ENCODE measurements around the gene PARVG. TPM values are rescaled to one million over a fixed set of nuclear protein-coding genes. Genes with fewer than 3 reads are reported as not detected.
"Not testable (repeated sequence)": the region's sequence is repeated elsewhere in the genome, so short reads cannot be mapped to it uniquely, and the experiment has no call there.

PARVG gene
- total RNA-seq, 1 donor from 2014 or later, result 50.6 TPM

DNA sequence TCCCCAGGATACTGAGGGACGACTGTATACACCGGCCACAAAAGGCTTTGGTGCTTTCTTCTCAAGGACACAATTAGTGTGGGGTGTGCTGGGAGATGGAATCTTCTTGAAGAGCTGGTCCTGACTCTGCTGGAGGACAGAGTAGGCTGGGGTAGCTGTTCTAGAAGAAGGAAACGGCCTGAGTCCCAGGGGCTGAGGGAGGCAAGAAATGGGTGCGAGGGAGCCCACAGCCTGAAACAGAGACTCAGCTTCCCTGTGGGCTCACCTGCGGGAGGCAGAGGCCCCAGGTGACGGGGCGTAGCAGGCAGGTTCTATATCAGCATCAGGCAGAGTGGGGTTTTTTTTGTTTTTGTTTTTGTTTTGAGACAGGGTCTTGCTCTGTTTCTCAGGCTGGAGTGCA is 36.6 kb downstream of the PARVG start:
- intact Hi-C loops (cut with micrococcal nuclease), result no loop called here
- no peaks in the 10 kb centered on the region for H3K4me1 Mint-ChIP-seq (ENCODE audit: low read depth)

DNA sequence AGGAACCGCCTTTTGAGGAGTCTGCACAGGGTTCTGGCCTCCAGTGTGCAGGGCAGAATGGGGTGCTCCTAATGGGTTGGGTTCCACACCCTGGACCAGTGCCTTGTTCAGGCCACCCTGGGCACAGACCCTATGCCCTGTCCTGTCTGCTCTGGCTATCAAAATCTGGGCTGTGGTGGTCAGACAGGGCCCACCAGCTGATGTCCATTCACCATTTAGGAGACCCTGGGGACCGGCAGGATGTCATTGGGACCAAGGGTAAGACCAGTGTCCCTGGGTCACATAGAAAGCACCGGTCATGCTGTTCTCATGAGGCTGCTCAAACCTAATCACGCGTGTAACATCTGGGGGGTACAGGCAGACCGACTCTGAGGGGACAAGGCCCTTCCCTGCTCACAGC is 37.3 kb downstream of the PARVG start:
- intact Hi-C loops (cut with micrococcal nuclease), result no loop called here

More for the DNA sequence above, 36.6 kb downstream of the PARVG start:
- no peak overlapping the region for H3K27ac Mint-ChIP-seq
- H3K27me3 Mint-ChIP-seq (ENCODE audit: insufficient read depth), result no peaks in the 10 kb centered on the region
- H3K36me3 Mint-ChIP-seq (ENCODE audit: low read depth), result no peaks in the 10 kb centered on the region
- no peak for DNase-seq (ENCODE audit: low spot score)
- H3K4me3 Mint-ChIP-seq, result no peak overlapping the region
- H3K9me3 Mint-ChIP-seq, result no peaks in the 10 kb centered on the region

DNA sequence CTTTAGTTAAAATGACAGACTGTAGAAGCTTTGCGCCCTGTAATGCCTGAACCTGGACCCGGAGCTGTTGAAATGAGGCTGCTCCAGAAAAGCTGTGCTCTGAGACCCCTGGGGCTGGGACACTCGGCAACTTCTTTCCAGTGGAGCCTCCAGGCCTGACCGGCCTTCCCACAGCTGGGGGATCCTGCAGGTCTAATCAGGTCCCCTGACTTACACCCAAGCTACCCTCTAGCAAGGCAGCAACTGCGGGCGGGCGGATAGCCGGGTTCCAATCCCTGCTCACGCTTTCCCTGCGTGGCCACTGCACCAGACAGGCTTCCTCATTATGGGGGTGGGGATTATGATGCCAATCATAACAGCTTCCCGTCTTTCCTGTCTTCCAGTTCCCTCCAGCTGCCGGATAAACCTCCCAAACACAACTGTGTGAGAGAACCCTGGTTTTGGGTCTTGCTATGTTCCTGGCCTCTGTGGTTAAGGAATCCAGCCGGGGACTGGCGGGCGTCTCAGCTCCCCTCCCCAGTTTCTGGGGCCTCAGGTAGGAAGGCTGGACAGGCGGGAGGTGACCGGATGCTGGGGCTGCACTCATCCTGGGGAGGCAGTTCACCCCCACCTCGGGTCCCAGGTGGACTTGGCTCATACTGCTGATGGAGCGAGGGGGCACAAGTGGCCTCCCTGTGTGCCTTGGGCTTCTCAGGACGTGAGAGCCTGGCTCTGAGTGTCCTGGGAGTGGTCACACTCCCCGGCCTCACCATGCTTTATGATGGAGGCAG is 38.6 kb downstream of the PARVG start:
- no peaks in the 10 kb centered on the region for H3K4me1 Mint-ChIP-seq (ENCODE audit: low read depth)
- no peaks in the 10 kb centered on the region for H3K36me3 Mint-ChIP-seq (ENCODE audit: low read depth)
- no peak overlapping the region for H3K4me3 Mint-ChIP-seq
- intact Hi-C loops (cut with micrococcal nuclease), result no loop called here
- no peaks in the 10 kb centered on the region for H3K27me3 Mint-ChIP-seq (ENCODE audit: insufficient read depth)
- H3K9me3 Mint-ChIP-seq, result no peaks in the 10 kb centered on the region
- DNase-seq (ENCODE audit: low spot score), result no peak
- H3K27ac Mint-ChIP-seq, result no peak overlapping the region

More for the DNA sequence above, 37.3 kb downstream of the PARVG start:
- Mint-ChIP-seq H3K9me3 (no peaks in the 10 kb centered on the region), H3K36me3 (ENCODE audit: low read depth) (no peaks in the 10 kb centered on the region), H3K27me3 (ENCODE audit: insufficient read depth) (no peaks in the 10 kb centered on the region), H3K4me3 (no peak overlapping the region), H3K4me1 (ENCODE audit: low read depth) (no peaks in the 10 kb centered on the region), H3K27ac (no peak overlapping the region)
- DNase-seq (ENCODE audit: low spot score), result no peak

DNA sequence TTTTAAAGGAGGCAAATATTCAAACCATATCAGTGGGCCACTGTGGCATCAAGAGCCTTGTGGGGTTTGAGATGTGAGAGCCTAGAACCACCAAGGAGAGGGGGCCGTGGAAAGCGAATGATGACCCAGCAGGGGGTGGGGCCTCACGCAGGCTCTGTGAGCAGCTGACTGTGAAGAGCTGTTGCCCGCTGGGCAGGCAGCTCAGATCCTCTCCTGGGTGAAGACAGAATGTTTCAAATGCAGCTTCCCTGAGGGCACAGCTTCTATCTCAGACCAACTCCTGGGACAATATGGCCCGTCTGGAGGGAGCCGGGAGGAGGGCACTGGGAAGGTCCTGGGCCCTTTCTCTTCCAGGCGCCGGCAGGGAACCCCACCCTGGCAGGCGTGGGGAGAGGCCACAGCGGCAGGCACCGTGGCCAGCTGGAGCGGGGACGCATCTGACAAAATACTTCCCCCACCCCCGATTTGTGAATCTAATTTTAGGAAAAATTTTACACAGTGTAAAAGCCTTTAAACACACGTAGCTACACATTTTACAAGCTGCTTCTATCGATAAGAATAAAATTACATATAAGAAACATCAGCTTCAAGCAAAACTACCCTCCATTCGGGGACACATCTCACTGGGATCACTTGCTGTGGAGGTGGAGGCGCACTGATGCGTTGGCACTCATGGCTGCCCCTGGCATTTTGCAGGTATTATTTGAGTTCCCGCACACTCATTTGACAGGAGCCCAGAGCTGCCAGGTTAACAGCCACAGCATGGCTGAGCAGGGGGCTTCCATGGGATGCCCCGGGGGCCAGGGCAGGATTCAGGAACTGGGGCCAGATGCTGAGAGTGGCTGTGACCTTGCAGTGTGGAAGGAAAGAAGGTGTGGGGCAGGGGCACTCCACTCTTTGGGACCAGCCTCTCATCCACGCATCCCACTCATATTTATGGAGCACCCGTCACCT is 40.3 kb downstream of the PARVG start:
- H3K36me3 Mint-ChIP-seq (ENCODE audit: low read depth), result no peaks in the 10 kb centered on the region
- no peak for DNase-seq (ENCODE audit: low spot score)

DNA sequence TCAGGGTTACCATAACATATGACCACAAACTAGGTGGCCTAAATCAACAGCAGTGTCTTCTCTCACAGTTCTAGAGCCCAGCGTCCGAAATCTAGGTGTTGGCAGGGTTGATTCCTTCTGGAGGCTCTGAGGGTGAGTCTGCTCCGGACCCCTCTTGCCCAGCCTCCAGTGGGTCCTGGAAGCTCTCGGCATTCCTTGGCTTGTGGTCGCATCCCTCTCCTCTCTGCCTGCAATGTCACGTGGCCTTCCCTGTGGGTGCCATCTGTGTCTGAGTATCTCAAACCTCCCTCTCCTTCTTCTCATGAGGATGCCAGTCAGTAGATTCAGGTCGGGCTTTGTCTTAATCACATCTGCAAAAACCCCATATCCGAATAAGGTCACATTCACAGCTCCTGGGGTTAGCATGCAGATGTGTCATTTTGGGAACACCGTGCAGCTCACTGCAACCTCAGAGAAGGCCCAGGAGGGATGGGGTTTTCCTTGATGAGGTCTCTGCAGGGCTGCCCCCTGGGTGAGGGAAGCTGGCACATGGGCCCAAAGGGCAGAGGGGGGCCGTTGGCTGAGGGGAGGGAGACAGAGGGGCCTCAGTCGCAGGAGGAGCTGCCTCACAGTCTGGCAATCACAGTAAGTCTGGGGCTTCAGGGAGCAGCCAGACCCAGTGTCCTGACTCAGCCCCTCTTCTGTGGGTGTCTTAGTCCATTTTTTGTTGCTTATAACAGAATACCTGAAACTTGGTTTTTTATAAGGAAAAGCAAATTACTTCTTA is 41.2 kb downstream of the PARVG start:
- Mint-ChIP-seq H3K27me3 (ENCODE audit: insufficient read depth) (peaks cover 2% of the 10 kb centered on the region), H3K27ac (no peak overlapping the region), H3K9me3 (peaks cover 1% of the 10 kb centered on the region), H3K36me3 (ENCODE audit: low read depth) (no peaks in the 10 kb centered on the region), H3K4me1 (ENCODE audit: low read depth) (no peaks in the 10 kb centered on the region), H3K4me3 (no peak overlapping the region)
- intact Hi-C loops (cut with micrococcal nuclease), result no loop called here
- DNase-seq (ENCODE audit: low spot score), result no peak

More for the DNA sequence above, 40.3 kb downstream of the PARVG start:
- H3K27me3 Mint-ChIP-seq (ENCODE audit: insufficient read depth), result no peaks in the 10 kb centered on the region
- intact Hi-C loops (cut with micrococcal nuclease), result no loop called here
- no peak overlapping the region for H3K27ac Mint-ChIP-seq
- H3K9me3 Mint-ChIP-seq, result no peaks in the 10 kb centered on the region
- H3K4me3 Mint-ChIP-seq, result no peak overlapping the region
- H3K4me1 Mint-ChIP-seq (ENCODE audit: low read depth), result no peaks in the 10 kb centered on the region

DNA sequence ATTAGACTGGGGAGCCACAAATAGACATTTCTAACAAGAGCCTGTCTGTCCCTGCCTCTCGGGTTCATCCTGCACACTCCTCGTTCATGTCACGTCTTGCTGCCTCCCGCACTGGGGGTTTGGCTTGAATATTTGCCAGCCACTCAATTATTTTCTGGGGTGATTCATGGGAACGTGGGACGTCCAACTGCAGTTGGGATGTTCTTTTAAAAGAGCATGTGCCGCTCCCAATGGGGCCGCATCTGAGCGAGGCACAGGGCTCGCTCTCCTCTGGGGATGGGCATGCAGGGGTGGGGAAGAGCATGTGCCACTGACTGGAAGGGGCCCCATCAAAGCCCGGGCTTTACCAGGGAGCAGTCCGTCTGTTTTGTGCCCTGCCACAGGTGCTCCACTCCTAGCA is 43.4 kb downstream of the PARVG start:
- peaks cover 4% of the 10 kb centered on the region for H3K27me3 Mint-ChIP-seq (ENCODE audit: insufficient read depth)
- intact Hi-C loops (cut with micrococcal nuclease), result no loop called here
- no peak overlapping the region for H3K4me3 Mint-ChIP-seq
- H3K36me3 Mint-ChIP-seq (ENCODE audit: low read depth), result no peaks in the 10 kb centered on the region
- no peaks in the 10 kb centered on the region for H3K4me1 Mint-ChIP-seq (ENCODE audit: low read depth)
- DNase-seq (ENCODE audit: low spot score), result no peak
- H3K27ac Mint-ChIP-seq, result no peak overlapping the region
- H3K9me3 Mint-ChIP-seq, result peaks cover 5% of the 10 kb centered on the region

DNA sequence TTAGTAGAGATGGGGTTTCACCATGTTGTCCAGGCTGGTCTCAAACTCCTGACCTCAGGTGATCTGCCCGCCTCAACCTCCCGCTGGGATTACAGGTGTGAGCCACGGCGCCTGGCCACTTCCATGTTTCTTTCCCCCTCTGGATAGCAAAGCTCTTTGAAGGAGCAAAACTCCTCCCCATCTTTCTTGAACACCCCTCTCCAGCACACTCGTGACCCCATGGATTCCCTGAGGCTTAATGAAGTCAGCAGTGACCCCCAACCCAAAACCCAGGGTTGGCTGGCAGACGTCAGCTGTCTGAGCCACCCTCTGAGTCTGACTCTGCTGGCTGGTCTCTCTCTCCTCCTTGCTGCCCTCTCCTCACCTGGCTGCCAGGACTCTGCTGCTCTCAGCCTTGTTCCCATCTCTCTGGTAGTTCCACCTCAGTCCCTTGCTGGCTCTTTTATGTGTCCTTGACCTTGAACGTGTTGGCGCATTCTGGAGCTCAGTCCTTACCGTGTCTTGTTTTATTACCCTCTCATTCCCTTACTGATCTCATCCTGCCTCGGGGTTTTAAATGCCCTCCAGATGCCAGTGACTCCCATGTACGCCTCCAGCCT is 44.5 kb downstream of the PARVG start:
- peaks cover 8% of the 10 kb centered on the region for H3K27me3 Mint-ChIP-seq (ENCODE audit: insufficient read depth)
- H3K4me1 Mint-ChIP-seq (ENCODE audit: low read depth), result no peaks in the 10 kb centered on the region
- no peak overlapping the region for H3K27ac Mint-ChIP-seq
- no peak for DNase-seq (ENCODE audit: low spot score)
- intact Hi-C loops (cut with micrococcal nuclease), result no loop called here
- H3K9me3 Mint-ChIP-seq, result peaks cover 12% of the 10 kb centered on the region
- no peaks in the 10 kb centered on the region for H3K36me3 Mint-ChIP-seq (ENCODE audit: low read depth)
- H3K4me3 Mint-ChIP-seq, result no peak overlapping the region

DNA sequence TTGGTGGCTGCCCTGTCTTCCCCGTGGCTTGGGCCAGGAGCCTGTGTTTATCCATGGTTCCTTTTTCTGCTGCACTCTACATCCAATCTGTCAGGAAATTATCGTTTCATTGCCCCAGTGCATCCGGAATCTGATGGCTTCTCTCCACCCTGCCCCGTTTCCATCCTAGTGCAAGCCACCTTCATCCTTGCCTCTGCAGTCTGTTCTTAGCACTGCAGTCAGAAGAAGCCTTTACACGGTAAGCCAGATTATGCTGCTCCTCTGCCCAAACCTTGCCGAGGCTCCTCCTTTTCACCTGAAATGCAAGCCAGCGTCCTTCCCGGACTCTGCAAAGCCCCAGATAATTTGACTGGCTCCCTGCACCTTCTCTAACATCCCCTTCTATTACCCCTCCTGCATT is 45.1 kb downstream of the PARVG start:
- H3K9me3 Mint-ChIP-seq, result peaks cover 12% of the 10 kb centered on the region
- intact Hi-C loops (cut with micrococcal nuclease), result no loop called here
- no peak for DNase-seq (ENCODE audit: low spot score)
- H3K4me3 Mint-ChIP-seq, result no peak overlapping the region
- H3K4me1 Mint-ChIP-seq (ENCODE audit: low read depth), result no peaks in the 10 kb centered on the region
- peaks cover 8% of the 10 kb centered on the region for H3K27me3 Mint-ChIP-seq (ENCODE audit: insufficient read depth)
- H3K27ac Mint-ChIP-seq, result no peak overlapping the region
- H3K36me3 Mint-ChIP-seq (ENCODE audit: low read depth), result no peaks in the 10 kb centered on the region

DNA sequence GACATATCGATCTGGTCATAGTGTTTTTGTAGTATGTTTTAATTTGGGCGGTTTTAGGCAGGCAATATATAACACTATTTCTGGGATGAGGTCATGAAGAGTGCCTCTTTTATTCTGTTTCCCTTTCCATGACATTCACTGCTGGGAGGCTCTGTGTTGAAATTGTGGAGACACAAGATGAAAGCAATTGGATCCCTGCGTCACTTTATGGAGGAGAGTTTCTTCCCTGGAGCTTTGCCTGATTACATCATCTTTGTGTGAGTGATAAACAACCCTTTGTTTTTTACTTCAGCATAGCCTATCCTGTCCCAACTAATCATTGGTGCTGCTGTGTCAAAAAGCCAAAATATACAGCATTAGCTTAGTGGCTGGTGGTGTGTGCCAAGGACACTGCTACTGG is 48.6 kb downstream of the PARVG start:
- Mint-ChIP-seq H3K27me3 (ENCODE audit: insufficient read depth) (peaks cover 11% of the 10 kb centered on the region), H3K9me3 (peaks cover 12% of the 10 kb centered on the region), H3K4me3 (no peak overlapping the region), H3K36me3 (ENCODE audit: low read depth) (no peaks in the 10 kb centered on the region), H3K27ac (no peak overlapping the region), H3K4me1 (ENCODE audit: low read depth) (no peaks in the 10 kb centered on the region)
- intact Hi-C loops (cut with micrococcal nuclease), result no loop called here
- no peak for DNase-seq (ENCODE audit: low spot score)

DNA sequence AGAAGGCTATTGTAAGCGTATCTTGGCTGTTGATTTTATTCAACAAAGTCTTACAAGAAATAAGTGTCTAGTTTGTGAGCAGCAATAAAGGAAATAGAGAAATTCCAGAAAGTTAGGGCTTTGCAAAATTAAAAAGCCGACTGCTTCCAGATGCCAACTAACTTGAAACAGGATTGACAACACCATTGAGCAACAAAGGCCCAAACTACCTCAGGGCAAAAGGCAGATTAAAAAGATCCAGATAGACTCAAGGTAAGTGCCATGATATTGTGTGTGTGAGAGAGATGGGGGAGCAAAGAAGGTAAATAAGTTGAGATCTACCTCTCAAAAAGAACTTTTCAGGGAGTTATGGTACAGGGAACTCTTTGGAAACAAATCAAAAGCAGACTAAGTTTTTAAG is 49.1 kb downstream of the PARVG start:
- intact Hi-C loops (cut with micrococcal nuclease), result no loop called here
- H3K9me3 Mint-ChIP-seq, result peaks cover 12% of the 10 kb centered on the region
- H3K4me3 Mint-ChIP-seq, result no peak overlapping the region
- DNase-seq (ENCODE audit: low spot score), result no peak
- H3K36me3 Mint-ChIP-seq (ENCODE audit: low read depth), result no peaks in the 10 kb centered on the region
- H3K4me1 Mint-ChIP-seq (ENCODE audit: low read depth), result no peaks in the 10 kb centered on the region
- no peak overlapping the region for H3K27ac Mint-ChIP-seq
- H3K27me3 Mint-ChIP-seq (ENCODE audit: insufficient read depth), result peaks cover 11% of the 10 kb centered on the region

DNA sequence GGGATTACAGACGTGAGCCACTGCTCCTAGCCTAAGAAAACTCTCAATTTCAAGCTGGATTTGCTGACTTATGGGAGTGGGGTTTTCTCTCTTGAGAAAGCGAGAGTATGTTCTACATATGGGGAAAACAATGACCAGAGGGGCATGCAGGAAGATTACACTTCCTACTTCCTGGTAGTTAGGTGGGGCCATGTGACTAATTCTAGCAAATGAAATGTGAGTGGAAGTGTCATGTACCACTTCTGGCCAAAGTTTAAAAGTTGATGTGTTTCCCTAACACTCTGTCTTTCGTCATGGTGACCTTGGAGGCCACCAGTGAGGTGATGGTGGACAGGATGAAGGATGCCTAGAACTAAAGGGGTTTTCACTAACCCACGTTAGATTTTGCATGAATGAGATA is 50.5 kb downstream of the PARVG start:
- Mint-ChIP-seq H3K4me1 (ENCODE audit: low read depth) (no peaks in the 10 kb centered on the region), H3K27me3 (ENCODE audit: insufficient read depth) (peaks cover 11% of the 10 kb centered on the region), H3K9me3 (peaks cover 12% of the 10 kb centered on the region), H3K4me3 (no peak overlapping the region), H3K36me3 (ENCODE audit: low read depth) (no peaks in the 10 kb centered on the region), H3K27ac (no peak overlapping the region)
- intact Hi-C loops (cut with micrococcal nuclease), result no loop called here
- DNase-seq (ENCODE audit: low spot score), result no peak

DNA sequence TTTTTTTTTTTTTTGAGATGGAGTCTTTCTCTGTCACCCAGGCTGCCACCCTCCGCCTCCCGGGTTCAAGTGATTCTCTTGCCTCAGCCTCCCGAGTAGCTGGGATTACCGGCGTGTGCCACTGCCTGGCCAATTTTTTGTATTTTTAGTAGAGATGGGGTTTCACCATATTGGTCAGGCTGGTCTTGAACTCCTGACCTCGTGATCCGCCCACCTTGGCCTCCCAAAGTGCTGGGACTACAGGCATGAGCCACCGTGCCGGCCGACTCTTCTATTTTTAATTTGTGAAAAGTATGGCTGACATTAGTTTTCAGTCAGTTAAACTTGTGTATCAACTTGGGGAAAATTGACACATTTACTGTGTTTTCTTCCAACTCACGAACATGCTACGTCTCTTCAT is 53.6 kb downstream of the PARVG start:
- H3K27me3 Mint-ChIP-seq (ENCODE audit: insufficient read depth), result peaks cover 11% of the 10 kb centered on the region
- intact Hi-C loops (cut with micrococcal nuclease); H3K4me1 Mint-ChIP-seq (ENCODE audit: low read depth); H3K9me3 Mint-ChIP-seq; H3K27ac Mint-ChIP-seq; H3K4me3 Mint-ChIP-seq; DNase-seq (ENCODE audit: low spot score); H3K36me3 Mint-ChIP-seq (ENCODE audit: low read depth): not testable (repeated sequence)

Data from activated T-helper 1 cell treated with anti-CD3 and anti-CD28 coated beads, Interleukin-12 subunit alpha, Interleukin-12 subunit beta, Interleukin-2, Interleukin-4 antibody, amounts not matched to agents 30 ng/mL and 10 ng/mL and 1 ng/mL, durations not matched to agents 14 hours and 24 hours and 36 hours (primary cell).